SH-SY5Y (cell line): ENCODE results near the gene OR2T10.

Experiments used
- GATA2 ChIP-seq: IDR thresholded peaks from 2 replicates; pipeline ENCODE4 v1.6.1; 2011; ENCODE audit warnings: mild to moderate bottlenecking, low read depth, low read length
- GATA3 ChIP-seq: IDR thresholded peaks from 2 replicates; pipeline ENCODE4 v1.6.1; 2011; ENCODE audit warnings: low read depth, mild to moderate bottlenecking, low read length, moderate library complexity

DNA sequence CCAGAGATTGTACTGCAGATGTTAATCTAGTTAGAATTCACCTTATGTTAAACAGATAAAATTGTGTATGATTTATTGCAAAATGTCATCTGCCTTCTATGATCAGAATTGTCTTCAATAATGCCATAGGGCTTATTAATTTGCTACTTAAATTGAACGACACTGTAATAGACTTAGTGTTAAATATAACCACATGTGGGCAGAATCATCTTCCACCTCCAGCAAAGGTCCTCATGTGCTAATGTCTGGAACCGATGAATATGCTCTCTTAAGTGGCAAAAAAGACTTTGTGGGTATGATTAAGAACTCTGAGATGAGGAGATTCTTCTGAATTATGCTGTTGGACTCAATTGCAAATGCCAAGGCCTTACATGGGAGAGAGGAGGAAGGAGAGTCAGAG, 33.1 kb upstream of the OR2T10 start:
- TF ChIP-seq GATA3 (no peak), GATA2 (no peak)
